Left colon (tissue), 2 donors: ENCODE data around the gene PLEKHH3. TPM values are rescaled to one million over a fixed set of nuclear protein-coding genes. Genes with fewer than 3 reads are reported as not detected.
"Not testable (repeated sequence)": the region's sequence is repeated elsewhere in the genome, so short reads cannot be mapped to it uniquely, and the experiment has no call there.

Experiments
- ATAC-seq: fragments of 200-7000 bp; cut with Tn5 transposase; one replicate; pipeline ENCODE4 v1.9.1; 2020; ENCODE audit warnings: mild to moderate bottlenecking, moderate library complexity
- DNase-seq, 2 donors: peaks; one replicate each; pipeline ENCODE4 v3.0.0-alpha.2; 2020
- intact Hi-C, 2 donors: fragments of 100-400 bp; cut with DNase I in 1 of 2; cut with micrococcal nuclease in 1 of 2; formaldehyde crosslinking; loops; one replicate each; pipeline versions ENCODE4 v1.11.2 to v1.14.0; 2022; cut with DNase I, micrococcal nuclease
- total RNA-seq, 2 donors: library from RNA; stranded (reverse); fragmentation: NEBNext Ultra II Directional; extraction: Animal tissue kit (Norgen Biotek cat#: 25700); gene quantifications; one replicate each; pipeline ENCODE4 v1.2.1, GENCODE V29; 2021
- donor health status: DM: no; HTN: no; CAD: no.
- donor health status: DM: yes; HTN: yes; CAD: no.

Gene PLEKHH3
- total RNA-seq, 2 donors from 2014 or later, result 15.0 to 16.6 TPM

- ATAC-seq (peak; percentile 31), DNase-seq (peak; percentile 64 to 77)
- intact Hi-C loops, result no loop called here
These were observed 800 bp downstream of the PLEKHH3 start for GRCh38 chr17:42675965-42676423.

GRCh38 chr17:42675348-42675964, 1.3 kb downstream of the PLEKHH3 start:
- no peak for ATAC-seq
- DNase-seq, result no peak
- intact Hi-C loops, result no loop called here

- DNase-seq, result peak in 1 of 2 donors; percentile 42
- no peak for ATAC-seq
- intact Hi-C loops, result no loop called here
These were observed 1.9 kb downstream of the PLEKHH3 start for GRCh38 chr17:42674755-42675347.

GRCh38 chr17:42673885-42674754, 2.7 kb downstream of the PLEKHH3 start:
- DNase-seq (peak; percentile 61 to 62), ATAC-seq (no peak)
- intact Hi-C loops, result no loop called here

- ATAC-seq (no peak), DNase-seq (no peak)
- intact Hi-C loops, result no loop called here
These were observed 3.4 kb downstream of the PLEKHH3 start for GRCh38 chr17:42673266-42673884.

GRCh38 chr17:42672038-42672437, 4.8 kb downstream of the PLEKHH3 start:
- no peak for DNase-seq
- ATAC-seq, result no peak
- intact Hi-C loops, result no loop called here

GRCh38 chr17:42670789-42671657, 5.8 kb downstream of the PLEKHH3 start:
- intact Hi-C loops, result no loop called here
- ATAC-seq, result no peak
- no peak for DNase-seq

GRCh38 chr17:42669977-42670788, 6.6 kb downstream of the PLEKHH3 start:
- intact Hi-C loops, result no loop called here
- DNase-seq, result no peak
- no peak for ATAC-seq

- DNase-seq, result no peak
- intact Hi-C loops, result no loop called here
- ATAC-seq, result no peak
These were observed 7.2 kb downstream of the PLEKHH3 start for GRCh38 chr17:42669705-42669976.

- DNase-seq (peak; percentile 50 to 80), ATAC-seq (peak; percentile 89)
- intact Hi-C loops, result no loop called here
These were observed 9.5 kb downstream of the PLEKHH3 start for GRCh38 chr17:42667088-42667951.

- DNase-seq, ATAC-seq, intact Hi-C loops: not testable (repeated sequence)
These were observed 10.7 kb downstream of the PLEKHH3 start for GRCh38 chr17:42666126-42666525.

GRCh38 chr17:42665581-42666001, 11.2 kb downstream of the PLEKHH3 start:
- ATAC-seq, result no peak
- DNase-seq, result no peak
- intact Hi-C loops, result no loop called here

GRCh38 chr17:42660692-42661345, 16.0 kb downstream of the PLEKHH3 start:
- ATAC-seq (peak; percentile 79), DNase-seq (peak in 1 of 2 donors; percentile 65)
- intact Hi-C loops, result no loop called here

GRCh38 chr17:42659932-42660274, 16.9 kb downstream of the PLEKHH3 start:
- ATAC-seq, result peak; percentile 40
- intact Hi-C loops, DNase-seq: not testable (repeated sequence)

- DNase-seq (peak; percentile 83), ATAC-seq (peak; percentile 81)
- intact Hi-C loops, result no loop called here
These were observed 17.5 kb downstream of the PLEKHH3 start, which contains the start of gene TUBG2 for GRCh38 chr17:42659079-42659931. TUBG2 (plus strand) TSS chr17:42659284; CDS start chr17:42659504, 220 bp downstream.
